Small intestine (tissue), 7 donors: Measurements from ENCODE around the gene VEGFD. TPM values are rescaled to one million over a fixed set of nuclear protein-coding genes. Genes with fewer than 3 reads are reported as not detected.

Source experiments
- DNase-seq, 2 donors: peaks; one replicate each; pipeline versions ENCODE4 v3.0.0 to v3.0.0-alpha.2; 2013
- FAIRE-seq: peaks from 2 replicates; lab custom pipeline; 2012; peaks lifted over from hg19 to GRCh38; lab: Jason Lieb, UNC
- H3K27ac ChIP-seq, 3 donors: one replicate each; pipeline ENCODE4 v1.5.1; 2013; ENCODE audit warnings: low read length in 2 of 3, mild to moderate bottlenecking in 2 of 3, control low read depth in 1 of 3, inconsistent platforms in 1 of 3, low read depth in 1 of 3, moderate library complexity in 1 of 3
- H3K27me3 ChIP-seq, 3 donors: one replicate each; pipeline ENCODE4 v1.6.1; 2013; ENCODE audit warnings: low read length in 3 of 3, inconsistent platforms in 1 of 3; ENCODE audit not compliant: control insufficient read depth in 3 of 3, insufficient read depth in 3 of 3
- H3K36me3 ChIP-seq, 3 donors: one replicate each; pipeline ENCODE4 v1.6.1; 2013; ENCODE audit warnings: low read length in 3 of 3, inconsistent platforms in 1 of 3, low read depth in 1 of 3, mild to moderate bottlenecking in 1 of 3, moderate library complexity in 1 of 3; ENCODE audit not compliant: control insufficient read depth in 3 of 3, insufficient read depth in 2 of 3
- H3K4me1 ChIP-seq, 3 donors: one replicate each; pipeline ENCODE4 v1.6.1; 2013; ENCODE audit warnings: low read length in 2 of 3, inconsistent platforms in 1 of 3, low read depth in 1 of 3, mild to moderate bottlenecking in 1 of 3, moderate library complexity in 1 of 3; ENCODE audit not compliant: control insufficient read depth in 3 of 3, insufficient read depth in 2 of 3
- H3K4me3 ChIP-seq, 3 donors: one replicate each; pipeline ENCODE4 v1.5.1; 2013; ENCODE audit warnings: low read length in 3 of 3, control low read depth in 1 of 3, inconsistent platforms in 1 of 3, low read depth in 1 of 3, mild to moderate bottlenecking in 1 of 3, moderate library complexity in 1 of 3
- H3K9me3 ChIP-seq, 2 donors: one replicate each; pipeline ENCODE4 v1.6.1; 2013; ENCODE audit warnings: low read depth in 1 of 2, low read length in 1 of 2; ENCODE audit not compliant: control insufficient read depth in 2 of 2, insufficient read depth in 1 of 2
- WGBS, 3 donors: extraction: QIAGEN DNeasy Blood & Tissue Kit; methylation state at CpG; one replicate each; pipeline ENCODE4 v1.1.7; 2013; 5-methylcytosine and 5-hydroxymethylcytosine counted together
- polyA plus RNA-seq, 4 donors: library from polyadenylated mRNA; stranded (reverse) in 3 of 4; unstranded in 1 of 4; fragments of 200-250 nt in 3 of 4; fragments of 120-200 nt in 1 of 4; gene quantifications; one replicate each; pipeline versions ENCODE4 v1.2.1 to v1.2.3, GENCODE V29; 2013
- donor health status: healthy with polysubstance abuse.
- donor health status: control.
- donor health status: control.
- donor health status: Bipolar disorder and iron deficiency.
- donor health status: healthy.

VEGFD gene
- polyA plus RNA-seq, 4 donors, result 0.13 to 1.6 (median 1.1) TPM

DNA sequence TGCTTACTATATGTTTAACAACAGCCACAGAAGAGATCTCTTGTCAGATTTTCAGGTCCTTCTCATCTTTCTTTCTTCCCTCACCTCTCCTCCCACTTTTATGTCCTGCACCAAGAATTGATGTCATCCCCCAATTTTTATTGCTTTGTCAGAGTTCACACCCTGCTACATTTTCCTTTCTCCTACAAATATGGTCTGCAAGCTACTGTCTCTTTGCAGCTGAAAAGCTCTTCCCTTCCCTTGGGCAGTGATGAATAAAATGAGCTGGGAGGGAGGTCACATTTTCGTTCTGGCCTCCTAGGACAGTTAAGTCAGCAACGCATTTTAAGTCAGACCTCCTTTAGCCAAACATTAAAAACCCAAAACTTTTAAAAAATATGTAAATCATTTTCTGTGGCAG is 26.7 kb upstream of the VEGFD start:
- H3K9me3 ChIP-seq, result no peaks in the 10 kb centered on the region
- DNase-seq (no peak), FAIRE-seq (no peak)
- no peaks in the 10 kb centered on the region for H3K4me1 ChIP-seq
- H3K27ac ChIP-seq, result no peak overlapping the region
- H3K4me3 ChIP-seq, result no peak overlapping the region
- no peaks in the 10 kb centered on the region for H3K36me3 ChIP-seq
- 68 to 95% (median 68%) methylated on average over 2 of the region's 2 CpGs for WGBS, 3 donors
- no peaks in the 10 kb centered on the region for H3K27me3 ChIP-seq

GRCh38 chrX:15410430-15410829 is 26.2 kb upstream of the VEGFD start:
- Histone ChIP-seq H3K36me3 (no peaks in the 10 kb centered on the region), H3K9me3 (no peaks in the 10 kb centered on the region), H3K27ac (no peak overlapping the region), H3K4me3 (no peak overlapping the region), H3K4me1 (no peaks in the 10 kb centered on the region), H3K27me3 (no peaks in the 10 kb centered on the region)
- no peak for FAIRE-seq
- no peak for DNase-seq

GRCh38 chrX:15405846-15406245 is 21.6 kb upstream of the VEGFD start:
- WGBS, 3 donors, result 51 to 86% (median 71%) methylated on average over 3 of the region's 3 CpGs

DNA sequence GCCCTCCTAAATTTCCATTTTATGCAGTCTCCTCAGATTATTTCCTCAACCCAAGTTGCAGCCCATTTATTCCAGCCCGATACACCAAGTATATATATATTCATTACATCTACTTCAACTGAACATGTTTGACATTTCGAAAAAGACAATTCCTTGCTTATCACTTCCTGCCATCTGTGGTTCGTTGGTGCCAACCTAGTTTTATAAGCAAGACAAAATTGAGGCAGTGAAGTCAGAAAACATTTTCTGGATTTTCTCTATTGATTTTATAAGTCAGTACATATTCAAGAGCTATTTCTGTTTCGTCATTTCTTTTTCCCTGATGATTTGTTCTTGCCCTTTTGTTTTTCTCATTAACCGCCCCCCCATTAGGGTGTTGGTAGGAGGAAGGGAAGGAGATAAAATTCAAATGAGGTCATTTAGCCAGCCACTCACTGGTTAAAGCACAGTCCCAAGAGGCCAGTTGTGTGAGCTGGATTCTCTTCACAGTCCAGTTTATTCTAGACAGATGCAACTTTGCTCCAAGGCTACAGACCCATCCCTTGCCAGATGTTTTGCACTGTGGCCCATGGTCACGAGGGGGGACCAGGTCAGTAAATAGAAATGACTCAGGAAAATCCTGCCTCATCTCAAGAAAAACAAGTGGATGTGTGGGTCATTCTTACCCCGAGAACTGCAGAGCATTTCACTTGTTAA is 20.3 kb upstream of the VEGFD start:
- no peak for DNase-seq
- H3K4me3 ChIP-seq, result no peak overlapping the region
- no peaks in the 10 kb centered on the region for H3K9me3 ChIP-seq
- no peaks in the 10 kb centered on the region for H3K4me1 ChIP-seq
- WGBS, 3 donors, result 57 to 82% (median 61%) methylated on average over 7 of the region's 7 CpGs
- no peak for FAIRE-seq
- H3K27me3 ChIP-seq, result no peaks in the 10 kb centered on the region
- no peak overlapping the region for H3K27ac ChIP-seq
- no peaks in the 10 kb centered on the region for H3K36me3 ChIP-seq

More at GRCh38 chrX:15405846-15406245, 21.6 kb upstream of the VEGFD start:
- H3K27me3 ChIP-seq, result no peaks in the 10 kb centered on the region
- FAIRE-seq (no peak), DNase-seq (no peak)
- no peaks in the 10 kb centered on the region for H3K9me3 ChIP-seq
- no peaks in the 10 kb centered on the region for H3K4me1 ChIP-seq
- H3K27ac ChIP-seq, result no peak overlapping the region
- H3K4me3 ChIP-seq, result no peak overlapping the region
- no peaks in the 10 kb centered on the region for H3K36me3 ChIP-seq

- Histone ChIP-seq H3K27ac (no peak overlapping the region), H3K4me1 (no peaks in the 10 kb centered on the region), H3K9me3 (no peaks in the 10 kb centered on the region), H3K4me3 (no peak overlapping the region), H3K27me3 (no peaks in the 10 kb centered on the region), H3K36me3 (no peaks in the 10 kb centered on the region)
- no peak for FAIRE-seq
- WGBS, 3 donors, result 39 to 61% (median 49%) methylated on average over 2 of the region's 2 CpGs
- no peak for DNase-seq
Observed at GRCh38 chrX:15401378-15401777, 17.2 kb upstream of the VEGFD start.

GRCh38 chrX:15399962-15400391 is 15.8 kb upstream of the VEGFD start:
- Histone ChIP-seq H3K36me3 (no peaks in the 10 kb centered on the region), H3K27ac (no peak overlapping the region), H3K4me3 (no peak overlapping the region), H3K9me3 (no peaks in the 10 kb centered on the region), H3K27me3 (no peaks in the 10 kb centered on the region), H3K4me1 (no peaks in the 10 kb centered on the region)
- 56 to 78% (median 69%) methylated on average over 3 of the region's 3 CpGs for WGBS, 3 donors
- FAIRE-seq (no peak), DNase-seq (no peak)

GRCh38 chrX:15398874-15399273 is 14.7 kb upstream of the VEGFD start:
- Histone ChIP-seq H3K9me3 (no peaks in the 10 kb centered on the region), H3K27ac (no peak overlapping the region), H3K36me3 (no peaks in the 10 kb centered on the region), H3K4me1 (no peaks in the 10 kb centered on the region), H3K27me3 (no peaks in the 10 kb centered on the region), H3K4me3 (no peak overlapping the region)
- no peak for DNase-seq
- no peak for FAIRE-seq

DNA sequence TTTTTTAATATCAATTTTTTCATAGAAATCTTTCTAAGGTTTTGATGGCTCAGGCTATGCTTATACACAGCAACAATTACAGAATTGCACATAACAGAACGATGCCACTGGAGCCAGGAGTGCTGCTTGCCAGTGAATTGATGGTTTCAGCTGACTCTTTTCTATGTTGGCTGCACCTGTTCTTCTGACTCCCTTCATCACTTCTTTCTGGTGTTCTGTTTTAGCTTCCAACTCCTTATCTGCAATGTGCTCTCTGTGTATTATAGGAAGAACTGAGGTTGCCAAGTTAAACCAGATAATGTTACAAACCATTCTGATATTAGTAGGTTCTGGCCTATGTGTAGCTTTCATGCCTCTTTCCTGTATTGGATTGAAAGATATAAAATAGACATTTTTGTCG is 11.6 kb upstream of the VEGFD start:
- no peak for FAIRE-seq
- no peak for DNase-seq
- 73 to 84% (median 77%) methylated on average over 2 of the region's 2 CpGs for WGBS, 3 donors
- Histone ChIP-seq H3K4me1 (no peaks in the 10 kb centered on the region), H3K36me3 (no peaks in the 10 kb centered on the region), H3K27ac (no peak overlapping the region), H3K27me3 (no peaks in the 10 kb centered on the region), H3K9me3 (no peaks in the 10 kb centered on the region), H3K4me3 (no peak overlapping the region)

GRCh38 chrX:15391850-15392249 is 7.6 kb upstream of the VEGFD start:
- H3K9me3 ChIP-seq, result no peaks in the 10 kb centered on the region
- no peak for FAIRE-seq
- no peak for DNase-seq
- no peak overlapping the region for H3K27ac ChIP-seq
- H3K36me3 ChIP-seq, result no peaks in the 10 kb centered on the region
- H3K4me1 ChIP-seq, result no peaks in the 10 kb centered on the region
- 77 to 87% (median 84%) methylated on average over 4 of the region's 4 CpGs for WGBS, 3 donors
- no peaks in the 10 kb centered on the region for H3K27me3 ChIP-seq
- H3K4me3 ChIP-seq, result no peak overlapping the region
